ENCODE results near the gene UGT1A6.

DNA sequence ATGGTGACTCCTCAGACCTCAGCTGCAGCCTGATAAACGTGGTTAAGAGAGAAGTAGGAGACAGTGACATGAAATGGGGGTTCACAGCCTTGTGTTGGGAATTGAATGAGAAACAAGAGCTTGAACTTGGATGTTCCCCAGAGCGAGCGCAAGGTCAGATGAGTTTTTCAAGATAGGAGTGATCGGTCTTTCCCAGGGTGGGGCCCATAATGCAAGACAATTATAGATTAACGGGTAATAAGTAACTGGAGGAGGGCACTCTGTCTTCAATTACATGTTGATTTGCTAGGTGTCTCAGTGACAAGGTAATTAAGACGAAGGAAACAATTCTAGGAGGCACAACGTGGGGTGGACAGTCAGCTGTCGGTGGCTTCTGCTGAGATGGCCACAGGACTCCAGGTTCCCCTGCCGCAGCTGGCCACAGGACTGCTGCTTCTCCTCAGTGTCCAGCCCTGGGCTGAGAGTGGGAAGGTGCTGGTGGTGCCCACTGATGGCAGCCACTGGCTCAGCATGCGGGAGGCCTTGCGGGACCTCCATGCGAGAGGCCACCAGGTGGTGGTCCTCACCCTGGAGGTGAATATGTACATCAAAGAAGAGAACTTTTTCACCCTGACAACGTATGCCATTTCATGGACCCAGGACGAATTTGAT lies 20.0 kb downstream of the UGT1A6 start, which contains the start of gene UGT1A5:
- TF ChIP-seq, protein P1, sequence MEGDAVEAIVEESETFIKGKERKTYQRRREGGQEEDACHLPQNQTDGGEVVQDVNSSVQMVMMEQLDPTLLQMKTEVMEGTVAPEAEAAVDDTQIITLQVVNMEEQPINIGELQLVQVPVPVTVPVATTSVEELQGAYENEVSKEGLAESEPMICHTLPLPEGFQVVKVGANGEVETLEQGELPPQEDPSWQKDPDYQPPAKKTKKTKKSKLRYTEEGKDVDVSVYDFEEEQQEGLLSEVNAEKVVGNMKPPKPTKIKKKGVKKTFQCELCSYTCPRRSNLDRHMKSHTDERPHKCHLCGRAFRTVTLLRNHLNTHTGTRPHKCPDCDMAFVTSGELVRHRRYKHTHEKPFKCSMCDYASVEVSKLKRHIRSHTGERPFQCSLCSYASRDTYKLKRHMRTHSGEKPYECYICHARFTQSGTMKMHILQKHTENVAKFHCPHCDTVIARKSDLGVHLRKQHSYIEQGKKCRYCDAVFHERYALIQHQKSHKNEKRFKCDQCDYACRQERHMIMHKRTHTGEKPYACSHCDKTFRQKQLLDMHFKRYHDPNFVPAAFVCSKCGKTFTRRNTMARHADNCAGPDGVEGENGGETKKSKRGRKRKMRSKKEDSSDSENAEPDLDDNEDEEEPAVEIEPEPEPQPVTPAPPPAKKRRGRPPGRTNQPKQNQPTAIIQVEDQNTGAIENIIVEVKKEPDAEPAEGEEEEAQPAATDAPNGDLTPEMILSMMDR (IDR thresholded peaks at IDR 0.05), result no peak
- TF ChIP-seq, protein P2, sequence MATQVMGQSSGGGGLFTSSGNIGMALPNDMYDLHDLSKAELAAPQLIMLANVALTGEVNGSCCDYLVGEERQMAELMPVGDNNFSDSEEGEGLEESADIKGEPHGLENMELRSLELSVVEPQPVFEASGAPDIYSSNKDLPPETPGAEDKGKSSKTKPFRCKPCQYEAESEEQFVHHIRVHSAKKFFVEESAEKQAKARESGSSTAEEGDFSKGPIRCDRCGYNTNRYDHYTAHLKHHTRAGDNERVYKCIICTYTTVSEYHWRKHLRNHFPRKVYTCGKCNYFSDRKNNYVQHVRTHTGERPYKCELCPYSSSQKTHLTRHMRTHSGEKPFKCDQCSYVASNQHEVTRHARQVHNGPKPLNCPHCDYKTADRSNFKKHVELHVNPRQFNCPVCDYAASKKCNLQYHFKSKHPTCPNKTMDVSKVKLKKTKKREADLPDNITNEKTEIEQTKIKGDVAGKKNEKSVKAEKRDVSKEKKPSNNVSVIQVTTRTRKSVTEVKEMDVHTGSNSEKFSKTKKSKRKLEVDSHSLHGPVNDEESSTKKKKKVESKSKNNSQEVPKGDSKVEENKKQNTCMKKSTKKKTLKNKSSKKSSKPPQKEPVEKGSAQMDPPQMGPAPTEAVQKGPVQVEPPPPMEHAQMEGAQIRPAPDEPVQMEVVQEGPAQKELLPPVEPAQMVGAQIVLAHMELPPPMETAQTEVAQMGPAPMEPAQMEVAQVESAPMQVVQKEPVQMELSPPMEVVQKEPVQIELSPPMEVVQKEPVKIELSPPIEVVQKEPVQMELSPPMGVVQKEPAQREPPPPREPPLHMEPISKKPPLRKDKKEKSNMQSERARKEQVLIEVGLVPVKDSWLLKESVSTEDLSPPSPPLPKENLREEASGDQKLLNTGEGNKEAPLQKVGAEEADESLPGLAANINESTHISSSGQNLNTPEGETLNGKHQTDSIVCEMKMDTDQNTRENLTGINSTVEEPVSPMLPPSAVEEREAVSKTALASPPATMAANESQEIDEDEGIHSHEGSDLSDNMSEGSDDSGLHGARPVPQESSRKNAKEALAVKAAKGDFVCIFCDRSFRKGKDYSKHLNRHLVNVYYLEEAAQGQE (IDR thresholded peaks at IDR 0.05), result no peak
- TF ChIP-seq, protein P3, sequence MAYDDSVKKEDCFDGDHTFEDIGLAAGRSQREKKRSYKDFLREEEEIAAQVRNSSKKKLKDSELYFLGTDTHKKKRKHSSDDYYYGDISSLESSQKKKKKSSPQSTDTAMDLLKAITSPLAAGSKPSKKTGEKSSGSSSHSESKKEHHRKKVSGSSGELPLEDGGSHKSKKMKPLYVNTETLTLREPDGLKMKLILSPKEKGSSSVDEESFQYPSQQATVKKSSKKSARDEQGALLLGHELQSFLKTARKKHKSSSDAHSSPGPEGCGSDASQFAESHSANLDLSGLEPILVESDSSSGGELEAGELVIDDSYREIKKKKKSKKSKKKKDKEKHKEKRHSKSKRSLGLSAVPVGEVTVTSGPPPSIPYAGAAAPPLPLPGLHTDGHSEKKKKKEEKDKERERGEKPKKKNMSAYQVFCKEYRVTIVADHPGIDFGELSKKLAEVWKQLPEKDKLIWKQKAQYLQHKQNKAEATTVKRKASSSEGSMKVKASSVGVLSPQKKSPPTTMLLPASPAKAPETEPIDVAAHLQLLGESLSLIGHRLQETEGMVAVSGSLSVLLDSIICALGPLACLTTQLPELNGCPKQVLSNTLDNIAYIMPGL (CRISPR knock-in tag; IDR thresholded peaks at IDR 0.05; ENCODE audit: borderline replicate concordance), result no peak
- no peak for TF ChIP-seq FOSL2 (IDR thresholded peaks at IDR 0.05)
- TF ChIP-seq FOSL2 (CRISPR knock-in tag; IDR thresholded peaks at IDR 0.05), result no peak
- TF ChIP-seq POLR2A (IDR thresholded peaks at IDR 0.05; ENCODE audit: low read length), result no peak
- no peak for TF ChIP-seq HOXA7 (CRISPR knock-in tag; IDR thresholded peaks at IDR 0.05)
- TF ChIP-seq MAZ (IDR thresholded peaks at IDR 0.05; ENCODE audit: borderline replicate concordance, low read depth, low read length), result no peak
- TF ChIP-seq CEBPB (IDR thresholded peaks at IDR 0.05), result no peak
- TF ChIP-seq, protein P4, sequence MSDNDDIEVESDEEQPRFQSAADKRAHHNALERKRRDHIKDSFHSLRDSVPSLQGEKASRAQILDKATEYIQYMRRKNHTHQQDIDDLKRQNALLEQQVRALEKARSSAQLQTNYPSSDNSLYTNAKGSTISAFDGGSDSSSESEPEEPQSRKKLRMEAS (IDR thresholded peaks at IDR 0.05), result no peak
- TF ChIP-seq SMC3 (IDR thresholded peaks at IDR 0.05), result no peak
- no peak for TF ChIP-seq NFE2L2 (conservative IDR thresholded peaks at IDR 0.05; ENCODE audit: low read length)
- TF ChIP-seq MAFK (IDR thresholded peaks at IDR 0.05; ENCODE audit: partially characterized antibody), result no peak
- no peak for TF ChIP-seq JUNB (IDR thresholded peaks at IDR 0.05)
- no peak for TF ChIP-seq CHD4 (IDR thresholded peaks at IDR 0.05; ENCODE audit: borderline replicate concordance)

Data from A549 (cell line).